ENCODE data around the gene CKMT2. TPM values are rescaled to one million over a fixed set of nuclear protein-coding genes. Genes with fewer than 3 reads are reported as not detected.

CKMT2 gene
- total and polyA plus RNA-seq, 2 donors = 0.33 to 1.7 TPM

GRCh38 chr5:81241001-81241400, 7.9 kb downstream of the CKMT2 start:
- H3K27ac ChIP-seq (ENCODE audit: low read depth in 1 of 2, low read length in 1 of 2) = no peak overlapping the region
- H3K9me3 ChIP-seq (ENCODE audit: control insufficient read depth in 2 of 2, insufficient read depth in 1 of 2, low read length in 1 of 2) = no peaks in the 10 kb centered on the region
- H3K36me3 ChIP-seq (ENCODE audit: control insufficient read depth in 2 of 2, insufficient read depth in 2 of 2, low read length in 1 of 2) = no peaks in the 10 kb centered on the region
- H3K27me3 ChIP-seq (ENCODE audit: control insufficient read depth in 2 of 2, insufficient read depth in 1 of 2, low read length in 1 of 2) = no peaks in the 10 kb centered on the region
- no peak overlapping the region for H3K4me3 ChIP-seq (ENCODE audit: low read length in 2 of 2)
- WGBS = 91% methylated on average over 5 of the region's 5 CpGs
- DNase-seq (ENCODE audit: low read depth in 6 of 9, low spot score in 9 of 9) = no peak
- no peaks in the 10 kb centered on the region for H3K4me1 ChIP-seq (ENCODE audit: control insufficient read depth in 2 of 2, insufficient read depth in 2 of 2, low read length in 2 of 2)

DNA sequence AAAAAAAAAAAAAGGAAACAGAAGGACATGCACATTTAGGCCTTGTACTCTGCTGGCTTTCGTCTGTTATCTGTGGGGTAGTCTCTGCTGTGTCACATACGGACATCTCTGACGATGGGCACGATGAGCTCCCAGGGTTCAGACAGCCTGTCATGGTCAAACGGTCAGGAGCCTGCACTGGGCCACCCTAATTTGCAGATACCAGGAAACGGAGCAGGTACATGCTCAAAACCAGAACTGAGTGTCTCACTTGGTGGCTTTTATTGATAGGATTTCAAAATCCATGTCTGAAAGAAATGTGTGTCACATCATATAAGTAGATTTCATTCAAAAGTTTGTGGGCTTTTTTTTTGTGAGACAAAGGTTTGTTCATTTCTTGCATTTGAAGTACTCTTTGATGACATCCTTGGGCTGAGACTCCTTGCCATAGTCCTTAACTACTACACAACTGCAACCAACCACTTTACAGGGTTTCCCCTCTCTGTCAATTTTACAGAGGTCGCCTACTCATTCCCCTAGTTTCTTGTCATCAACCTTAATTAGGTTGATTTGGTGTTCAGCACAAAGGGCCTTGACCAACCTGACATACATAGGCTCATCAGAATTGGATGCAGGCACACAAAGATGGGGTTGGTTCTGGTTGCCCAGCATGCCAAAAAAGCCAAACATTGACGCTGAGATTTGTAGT, 9.0 kb downstream of the CKMT2 start:
- Histone ChIP-seq H3K9me3 (ENCODE audit: control insufficient read depth in 2 of 2, insufficient read depth in 1 of 2, low read length in 1 of 2) (no peaks in the 10 kb centered on the region), H3K36me3 (ENCODE audit: control insufficient read depth in 2 of 2, insufficient read depth in 2 of 2, low read length in 1 of 2) (no peaks in the 10 kb centered on the region), H3K4me3 (ENCODE audit: low read length in 2 of 2) (no peak overlapping the region), H3K27ac (ENCODE audit: low read depth in 1 of 2, low read length in 1 of 2) (no peak overlapping the region), H3K4me1 (ENCODE audit: control insufficient read depth in 2 of 2, insufficient read depth in 2 of 2, low read length in 2 of 2) (no peaks in the 10 kb centered on the region), H3K27me3 (ENCODE audit: control insufficient read depth in 2 of 2, insufficient read depth in 1 of 2, low read length in 1 of 2) (no peaks in the 10 kb centered on the region)
- 97% methylated on average over 8 of the region's 8 CpGs for WGBS
- DNase-seq (ENCODE audit: low read depth in 6 of 9, low spot score in 9 of 9) = no peak

- Histone ChIP-seq H3K4me3 (ENCODE audit: low read length in 2 of 2) (no peak overlapping the region), H3K9me3 (ENCODE audit: control insufficient read depth in 2 of 2, insufficient read depth in 1 of 2, low read length in 1 of 2) (no peaks in the 10 kb centered on the region), H3K4me1 (ENCODE audit: control insufficient read depth in 2 of 2, insufficient read depth in 2 of 2, low read length in 2 of 2) (no peaks in the 10 kb centered on the region), H3K27me3 (ENCODE audit: control insufficient read depth in 2 of 2, insufficient read depth in 1 of 2, low read length in 1 of 2) (no peaks in the 10 kb centered on the region), H3K27ac (ENCODE audit: low read depth in 1 of 2, low read length in 1 of 2) (no peak overlapping the region), H3K36me3 (ENCODE audit: control insufficient read depth in 2 of 2, insufficient read depth in 2 of 2, low read length in 1 of 2) (no peaks in the 10 kb centered on the region)
- WGBS = 84% methylated on average over 4 of the region's 4 CpGs
- DNase-seq (ENCODE audit: low read depth in 6 of 9, low spot score in 9 of 9) = no peak
Observed at GRCh38 chr5:81242906-81243436, 9.8 kb downstream of the CKMT2 start.

GRCh38 chr5:81244451-81244850, 11.3 kb downstream of the CKMT2 start:
- H3K9me3 ChIP-seq (ENCODE audit: control insufficient read depth in 2 of 2, insufficient read depth in 1 of 2, low read length in 1 of 2) = no peaks in the 10 kb centered on the region
- 96% methylated on average over 4 of the region's 4 CpGs for WGBS
- no peaks in the 10 kb centered on the region for H3K27me3 ChIP-seq (ENCODE audit: control insufficient read depth in 2 of 2, insufficient read depth in 1 of 2, low read length in 1 of 2)
- H3K4me1 ChIP-seq (ENCODE audit: control insufficient read depth in 2 of 2, insufficient read depth in 2 of 2, low read length in 2 of 2) = no peaks in the 10 kb centered on the region
- DNase-seq (ENCODE audit: low read depth in 6 of 9, low spot score in 9 of 9) = no peak
- no peaks in the 10 kb centered on the region for H3K36me3 ChIP-seq (ENCODE audit: control insufficient read depth in 2 of 2, insufficient read depth in 2 of 2, low read length in 1 of 2)
- H3K4me3 ChIP-seq (ENCODE audit: low read length in 2 of 2) = no peak overlapping the region
- no peak overlapping the region for H3K27ac ChIP-seq (ENCODE audit: low read depth in 1 of 2, low read length in 1 of 2)

DNA sequence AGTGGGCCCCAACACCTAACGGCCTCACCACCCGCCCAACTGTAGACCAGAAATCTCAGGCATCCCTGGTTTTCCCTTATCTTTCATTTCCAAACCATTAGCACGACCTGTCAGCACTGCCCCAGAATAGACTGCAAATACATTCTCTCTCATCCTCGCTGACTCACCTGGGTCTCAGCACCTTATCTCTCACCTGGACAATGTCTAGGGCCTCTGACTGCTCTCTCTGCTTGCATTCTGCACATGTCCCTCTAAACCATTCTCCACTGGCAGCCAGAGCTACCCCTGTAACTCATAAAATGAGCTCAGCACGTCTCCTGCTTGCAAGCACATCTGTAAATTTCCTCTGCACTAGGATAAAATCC, 12.7 kb downstream of the CKMT2 start:
- Histone ChIP-seq H3K4me1 (ENCODE audit: control insufficient read depth in 2 of 2, insufficient read depth in 2 of 2, low read length in 2 of 2) (no peaks in the 10 kb centered on the region), H3K27ac (ENCODE audit: low read depth in 1 of 2, low read length in 1 of 2) (no peak overlapping the region)

GRCh38 chr5:81246697-81247096, 13.6 kb downstream of the CKMT2 start:
- H3K27me3 ChIP-seq (ENCODE audit: control insufficient read depth in 2 of 2, insufficient read depth in 1 of 2, low read length in 1 of 2) = no peaks in the 10 kb centered on the region
- no peaks in the 10 kb centered on the region for H3K4me1 ChIP-seq (ENCODE audit: control insufficient read depth in 2 of 2, insufficient read depth in 2 of 2, low read length in 2 of 2)
- H3K4me3 ChIP-seq (ENCODE audit: low read length in 2 of 2) = no peak overlapping the region
- no peak for DNase-seq (ENCODE audit: low read depth in 6 of 9, low spot score in 9 of 9)
- no peak overlapping the region for H3K27ac ChIP-seq (ENCODE audit: low read depth in 1 of 2, low read length in 1 of 2)
- WGBS = 97% methylated on average over 6 of the region's 6 CpGs
- no peaks in the 10 kb centered on the region for H3K36me3 ChIP-seq (ENCODE audit: control insufficient read depth in 2 of 2, insufficient read depth in 2 of 2, low read length in 1 of 2)
- H3K9me3 ChIP-seq (ENCODE audit: control insufficient read depth in 2 of 2, insufficient read depth in 1 of 2, low read length in 1 of 2) = no peaks in the 10 kb centered on the region

More for the DNA sequence above, 12.7 kb downstream of the CKMT2 start:
- Histone ChIP-seq H3K9me3 (ENCODE audit: control insufficient read depth in 2 of 2, insufficient read depth in 1 of 2, low read length in 1 of 2) (no peaks in the 10 kb centered on the region), H3K27me3 (ENCODE audit: control insufficient read depth in 2 of 2, insufficient read depth in 1 of 2, low read length in 1 of 2) (no peaks in the 10 kb centered on the region), H3K4me3 (ENCODE audit: low read length in 2 of 2) (no peak overlapping the region), H3K36me3 (ENCODE audit: control insufficient read depth in 2 of 2, insufficient read depth in 2 of 2, low read length in 1 of 2) (no peaks in the 10 kb centered on the region)
- no peak for DNase-seq (ENCODE audit: low read depth in 6 of 9, low spot score in 9 of 9)
- whole genome bisulfite sequencing = 96% methylated on average over 5 of the region's 5 CpGs

GRCh38 chr5:81247441-81247972, 14.4 kb downstream of the CKMT2 start:
- 94% methylated on average over 3 of the region's 3 CpGs for WGBS
- no peaks in the 10 kb centered on the region for H3K36me3 ChIP-seq (ENCODE audit: control insufficient read depth in 2 of 2, insufficient read depth in 2 of 2, low read length in 1 of 2)
- no peaks in the 10 kb centered on the region for H3K27me3 ChIP-seq (ENCODE audit: control insufficient read depth in 2 of 2, insufficient read depth in 1 of 2, low read length in 1 of 2)
- H3K27ac ChIP-seq (ENCODE audit: low read depth in 1 of 2, low read length in 1 of 2) = peak overlapping the region in 1 of 2 donors; percentile 9
- no peak for DNase-seq (ENCODE audit: low read depth in 6 of 9, low spot score in 9 of 9)
- H3K4me3 ChIP-seq (ENCODE audit: low read length in 2 of 2) = no peak overlapping the region
- H3K4me1 ChIP-seq (ENCODE audit: control insufficient read depth in 2 of 2, insufficient read depth in 2 of 2, low read length in 2 of 2) = no peaks in the 10 kb centered on the region
- no peaks in the 10 kb centered on the region for H3K9me3 ChIP-seq (ENCODE audit: control insufficient read depth in 2 of 2, insufficient read depth in 1 of 2, low read length in 1 of 2)

DNA sequence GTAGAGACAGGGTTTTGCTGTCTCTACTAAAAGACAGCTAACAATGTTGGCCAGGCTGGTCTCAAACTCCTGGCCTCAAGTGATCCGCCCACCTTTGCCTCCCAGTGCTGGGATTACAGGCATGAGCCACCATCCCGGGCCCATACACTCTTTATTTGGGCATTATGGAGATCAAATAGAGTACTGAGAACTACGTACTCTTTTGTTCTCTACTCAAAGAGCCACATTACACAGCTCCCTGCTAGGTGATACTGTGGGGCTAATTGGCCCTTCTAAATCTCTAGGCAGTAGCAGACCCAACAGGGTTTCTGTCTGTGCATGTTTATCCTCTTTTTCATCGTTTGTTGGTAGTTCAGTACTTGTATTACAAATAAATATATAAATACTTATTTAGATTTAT, 16.1 kb downstream of the CKMT2 start:
- Histone ChIP-seq H3K27ac (ENCODE audit: low read depth in 1 of 2, low read length in 1 of 2) (no peak overlapping the region), H3K27me3 (ENCODE audit: control insufficient read depth in 2 of 2, insufficient read depth in 1 of 2, low read length in 1 of 2) (no peaks in the 10 kb centered on the region), H3K9me3 (ENCODE audit: control insufficient read depth in 2 of 2, insufficient read depth in 1 of 2, low read length in 1 of 2) (no peaks in the 10 kb centered on the region), H3K4me1 (ENCODE audit: control insufficient read depth in 2 of 2, insufficient read depth in 2 of 2, low read length in 2 of 2) (no peaks in the 10 kb centered on the region), H3K4me3 (ENCODE audit: low read length in 2 of 2) (no peak overlapping the region), H3K36me3 (ENCODE audit: control insufficient read depth in 2 of 2, insufficient read depth in 2 of 2, low read length in 1 of 2) (no peaks in the 10 kb centered on the region)
- no peak for DNase-seq (ENCODE audit: low read depth in 6 of 9, low spot score in 9 of 9)
- 95% methylated on average over 4 of the region's 4 CpGs for WGBS

DNA sequence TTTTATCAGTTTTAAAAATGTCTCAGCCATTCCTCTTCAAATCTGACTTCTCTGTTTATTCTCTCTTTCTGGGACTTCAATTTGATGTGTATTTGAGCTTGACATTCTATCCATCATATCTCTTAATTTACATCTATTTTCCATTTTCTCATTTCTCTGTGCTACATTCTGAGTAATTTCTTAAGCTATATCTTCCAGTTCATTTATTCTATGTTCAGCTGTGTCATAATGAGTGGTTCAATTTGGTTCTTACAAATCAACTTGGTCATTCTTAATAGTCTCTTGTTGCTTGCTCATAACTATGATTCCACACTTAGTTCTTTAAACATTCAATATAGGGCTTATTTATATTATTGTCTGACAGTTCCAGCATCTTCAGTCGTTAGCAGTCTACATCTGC, 16.9 kb downstream of the CKMT2 start:
- DNase-seq (ENCODE audit: low read depth in 6 of 9, low spot score in 9 of 9) = no peak
- WGBS = 97% methylated on average over 1 of the region's 1 CpG
- Histone ChIP-seq H3K27ac (ENCODE audit: low read depth in 1 of 2, low read length in 1 of 2) (no peak overlapping the region), H3K4me3 (ENCODE audit: low read length in 2 of 2) (no peak overlapping the region), H3K27me3 (ENCODE audit: control insufficient read depth in 2 of 2, insufficient read depth in 1 of 2, low read length in 1 of 2) (no peaks in the 10 kb centered on the region), H3K4me1 (ENCODE audit: control insufficient read depth in 2 of 2, insufficient read depth in 2 of 2, low read length in 2 of 2) (no peaks in the 10 kb centered on the region), H3K9me3 (ENCODE audit: control insufficient read depth in 2 of 2, insufficient read depth in 1 of 2, low read length in 1 of 2) (no peaks in the 10 kb centered on the region), H3K36me3 (ENCODE audit: control insufficient read depth in 2 of 2, insufficient read depth in 2 of 2, low read length in 1 of 2) (no peaks in the 10 kb centered on the region)
